OCI-LY7 (cell line): ENCODE results near the gene RBM19. TPM values are rescaled to one million over a fixed set of nuclear protein-coding genes. Genes with fewer than 3 reads are reported as not detected.

Experiments
- BruUV-seq: library from RNA; stranded (reverse); fragments of 400-500 nt; replicated peaks from 2 replicates; lab custom pipeline; 2021; lab: Mats Ljungman, UMichigan
- CTCF ChIA-PET: fragments of 300-600 bp; sonication (Branson Sonifier 250); formaldehyde crosslinking; loops from one replicate; lab custom pipeline; 2022; ENCODE audit warnings: antibody characterized with exemption; ENCODE audit not compliant: unreplicated experiment; lab: Charles Lee
- POLR2A ChIA-PET: fragments of 300-600 bp; sonication (Branson Sonifier 250); formaldehyde crosslinking; loops from one replicate; lab custom pipeline; 2022; ENCODE audit warnings: antibody characterized with exemption; lab: Charles Lee
- DNase-seq: peaks from one replicate; pipeline ENCODE4 v3.0.0-alpha.2; 2015; ENCODE audit warnings: low spot score
- H2AFZ ChIP-seq: fragments of 200-600 bp; sonication (generic), shearing (Covaris generic); 2 replicates; pipeline ENCODE4 v1.6.1; 2014; ENCODE audit warnings: mild to moderate bottlenecking, antibody characterized with exemption, low read length, moderate library complexity
- H3K27ac ChIP-seq: fragments of 200-600 bp; sonication (generic); 2 replicates; pipeline ENCODE4 v1.5.1; 2014; ENCODE audit warnings: mixed run types, low read depth, mild to moderate bottlenecking, moderate library complexity, low read length, inconsistent platforms; ENCODE audit not compliant: poor library complexity, severe bottlenecking
- H3K36me3 ChIP-seq: fragments of 200-600 bp; sonication (generic); 2 replicates; pipeline ENCODE4 v1.6.1; 2014; ENCODE audit warnings: mild to moderate bottlenecking, antibody characterized with exemption, low read length, moderate library complexity, mixed read lengths; ENCODE audit not compliant: insufficient read depth
- H3K4me1 ChIP-seq: fragments of 200-600 bp; sonication (generic); 2 replicates; pipeline ENCODE4 v1.5.1; 2014; ENCODE audit warnings: mild to moderate bottlenecking, low read length; ENCODE audit not compliant: insufficient read depth, poor library complexity, severe bottlenecking
- H3K4me2 ChIP-seq: fragments of 200-600 bp; sonication (generic); 2 replicates; pipeline ENCODE4 v1.6.1; 2014; ENCODE audit warnings: mild to moderate bottlenecking, low read length
- H3K4me3 ChIP-seq: fragments of 200-600 bp; sonication (generic); 2 replicates; pipeline ENCODE4 v1.5.1; 2014; ENCODE audit warnings: mild to moderate bottlenecking, low read depth, low read length; ENCODE audit not compliant: poor library complexity, severe bottlenecking
- H3K79me2 ChIP-seq: fragments of 200-600 bp; sonication (generic); 2 replicates; pipeline ENCODE4 v1.6.1; 2016; ENCODE audit warnings: low read depth, mild to moderate bottlenecking, low read length, moderate library complexity, mixed read lengths; ENCODE audit not compliant: insufficient read depth
- H3K9me2 ChIP-seq: fragments of 200-600 bp; sonication (generic); 2 replicates; pipeline ENCODE4 v1.6.1; 2016; ENCODE audit warnings: mild to moderate bottlenecking, low read length, mixed read lengths; ENCODE audit not compliant: insufficient read depth
- H3K9me3 ChIP-seq: fragments of 200-600 bp; sonication (generic); 2 replicates; pipeline ENCODE4 v1.6.1; 2014; ENCODE audit warnings: mild to moderate bottlenecking, mixed run types, low read length, mixed read lengths
- H4K20me1 ChIP-seq: fragments of 200-600 bp; sonication (generic); 2 replicates; pipeline ENCODE4 v1.6.1; 2014; ENCODE audit warnings: mild to moderate bottlenecking, antibody characterized with exemption, low read length, moderate library complexity, mixed read lengths; ENCODE audit not compliant: insufficient read depth
- EZH2phosphoT487 ChIP-seq: fragments of 200-600 bp; sonication (generic); IDR thresholded peaks from 2 replicates; pipeline ENCODE4 v1.6.1; 2018; ENCODE audit warnings: low read depth, borderline replicate concordance, mild to moderate bottlenecking, mixed run types, antibody characterized with exemption, low read length, moderate library complexity, mixed read lengths
- intact Hi-C: fragments of 100-400 bp; cut with micrococcal nuclease; formaldehyde crosslinking; loops from one replicate; pipeline ENCODE4 v1.10.0; 2022; ENCODE audit not compliant: unreplicated experiment
- total RNA-seq, 2 experiments: library from RNA; depleted of rRNA in 1 of 2; stranded (reverse); fragments of >200 nt in 1 of 2; shearing (Covaris generic) in 1 of 2; gene quantifications; 2 replicates each; pipeline ENCODE4 v1.2.3, GENCODE V29; 2014 to 2022
- TF ChIP-seq, protein P1 (sequence below): fragments of 200-600 bp; sonication (generic); conservative IDR thresholded peaks from 2 replicates; pipeline ENCODE4 v1.5.1; 2014; ENCODE audit warnings: mild to moderate bottlenecking, antibody characterized with exemption, low read length, moderate library complexity, mixed read lengths

RBM19 gene
- total RNA-seq, 2 experiments from 2014 or later, result 37.8 to 46.2 TPM

GRCh38 chr12:113823016-113823415 is 143.1 kb downstream of the RBM19 start:
- no peak overlapping the region for H3K27ac ChIP-seq
- no TSS peak for BruUV-seq
- no peaks in the 10 kb centered on the region for H3K79me2 ChIP-seq
- H3K4me1 ChIP-seq, result no peaks in the 10 kb centered on the region
- H3K4me2 ChIP-seq, result no peak overlapping the region
- no peaks in the 10 kb centered on the region for H4K20me1 ChIP-seq
- CTCF ChIA-PET, result no interaction called here
- no peak for DNase-seq
- H3K36me3 ChIP-seq, result no peaks in the 10 kb centered on the region
- H3K9me2 ChIP-seq, result no peaks in the 10 kb centered on the region
- POLR2A ChIA-PET, result interaction anchor here (0.6 kb wide), 1 partner anchor 12 kb away, joined by 3 read pairs; no protein-coding TSS in a partner anchor
- H2AFZ ChIP-seq, result no peak overlapping the region
- TF ChIP-seq, protein P1, sequence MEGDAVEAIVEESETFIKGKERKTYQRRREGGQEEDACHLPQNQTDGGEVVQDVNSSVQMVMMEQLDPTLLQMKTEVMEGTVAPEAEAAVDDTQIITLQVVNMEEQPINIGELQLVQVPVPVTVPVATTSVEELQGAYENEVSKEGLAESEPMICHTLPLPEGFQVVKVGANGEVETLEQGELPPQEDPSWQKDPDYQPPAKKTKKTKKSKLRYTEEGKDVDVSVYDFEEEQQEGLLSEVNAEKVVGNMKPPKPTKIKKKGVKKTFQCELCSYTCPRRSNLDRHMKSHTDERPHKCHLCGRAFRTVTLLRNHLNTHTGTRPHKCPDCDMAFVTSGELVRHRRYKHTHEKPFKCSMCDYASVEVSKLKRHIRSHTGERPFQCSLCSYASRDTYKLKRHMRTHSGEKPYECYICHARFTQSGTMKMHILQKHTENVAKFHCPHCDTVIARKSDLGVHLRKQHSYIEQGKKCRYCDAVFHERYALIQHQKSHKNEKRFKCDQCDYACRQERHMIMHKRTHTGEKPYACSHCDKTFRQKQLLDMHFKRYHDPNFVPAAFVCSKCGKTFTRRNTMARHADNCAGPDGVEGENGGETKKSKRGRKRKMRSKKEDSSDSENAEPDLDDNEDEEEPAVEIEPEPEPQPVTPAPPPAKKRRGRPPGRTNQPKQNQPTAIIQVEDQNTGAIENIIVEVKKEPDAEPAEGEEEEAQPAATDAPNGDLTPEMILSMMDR, result no peak
- TF ChIP-seq EZH2phosphoT487, result no peak
- H3K9me3 ChIP-seq, result no peaks in the 10 kb centered on the region
- no peak overlapping the region for H3K4me3 ChIP-seq
- intact Hi-C loops, result no loop called here

DNA sequence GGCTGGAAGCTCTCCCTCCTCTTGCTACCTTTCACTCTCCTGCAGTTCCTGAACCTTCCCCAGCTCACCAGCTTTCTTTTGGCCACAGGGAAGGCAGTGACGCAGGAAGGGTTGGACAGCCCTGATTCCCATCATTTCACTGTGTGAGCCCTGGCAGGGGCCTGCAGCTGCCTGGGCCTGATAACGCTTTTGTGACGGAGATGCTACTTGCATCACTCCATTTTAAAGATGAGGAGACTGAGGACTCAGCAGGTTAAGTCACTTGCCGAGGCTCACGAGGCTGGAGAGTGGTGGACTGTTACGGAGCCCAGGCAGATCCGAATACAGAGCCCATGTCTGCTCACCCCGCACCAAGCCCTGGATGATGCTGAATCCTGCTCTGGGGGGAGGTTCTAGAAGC is 145.3 kb downstream of the RBM19 start:
- POLR2A ChIA-PET, result no interaction called here
- BruUV-seq, result no TSS peak
- TF ChIP-seq, protein P1, result no peak
- TF ChIP-seq EZH2phosphoT487, result no peak

GRCh38 chr12:113820309-113820708 is 145.8 kb downstream of the RBM19 start:
- no peak for TF ChIP-seq EZH2phosphoT487
- TF ChIP-seq, protein P1, result no peak
- H3K4me3 ChIP-seq, result no peak overlapping the region
- no peaks in the 10 kb centered on the region for H3K9me2 ChIP-seq
- no peaks in the 10 kb centered on the region for H3K9me3 ChIP-seq
- no peaks in the 10 kb centered on the region for H3K79me2 ChIP-seq
- DNase-seq, result no peak
- no peaks in the 10 kb centered on the region for H3K4me1 ChIP-seq
- ChIA-PET CTCF (no interaction called here), POLR2A (no interaction called here)
- intact Hi-C loops, result no loop called here
- H3K27ac ChIP-seq, result no peak overlapping the region
- no peaks in the 10 kb centered on the region for H3K36me3 ChIP-seq
- no peak overlapping the region for H3K4me2 ChIP-seq
- no TSS peak for BruUV-seq
- H4K20me1 ChIP-seq, result no peaks in the 10 kb centered on the region
- H2AFZ ChIP-seq, result no peak overlapping the region

More for the DNA sequence above, 145.3 kb downstream of the RBM19 start:
- CTCF ChIA-PET, result no interaction called here
- H3K27ac ChIP-seq, result no peak overlapping the region
- no peak for DNase-seq
- no peak overlapping the region for H3K4me3 ChIP-seq
- H3K4me2 ChIP-seq, result no peak overlapping the region
- H4K20me1 ChIP-seq, result no peaks in the 10 kb centered on the region
- H3K4me1 ChIP-seq, result no peaks in the 10 kb centered on the region
- H3K79me2 ChIP-seq, result no peaks in the 10 kb centered on the region
- intact Hi-C loops, result no loop called here
- no peaks in the 10 kb centered on the region for H3K36me3 ChIP-seq
- H2AFZ ChIP-seq, result no peak overlapping the region
- H3K9me3 ChIP-seq, result no peaks in the 10 kb centered on the region
- H3K9me2 ChIP-seq, result no peaks in the 10 kb centered on the region
